GM18519 (cell line): Measurements from ENCODE around the gene HPCAL4.

ENCODE experiments used
- ATAC-seq: cut with Tn5 transposase; IDR thresholded peaks from one replicate; pipeline ENCODE4 v1.9.1; 2021; ENCODE audit warnings: mild to moderate bottlenecking, moderate library complexity; ENCODE audit not compliant: unreplicated experiment, low FRiP score

HPCAL4 gene

GRCh38 chr1:39653546-39654031 is 37.6 kb downstream of the HPCAL4 start:
- ATAC-seq: no peak

DNA sequence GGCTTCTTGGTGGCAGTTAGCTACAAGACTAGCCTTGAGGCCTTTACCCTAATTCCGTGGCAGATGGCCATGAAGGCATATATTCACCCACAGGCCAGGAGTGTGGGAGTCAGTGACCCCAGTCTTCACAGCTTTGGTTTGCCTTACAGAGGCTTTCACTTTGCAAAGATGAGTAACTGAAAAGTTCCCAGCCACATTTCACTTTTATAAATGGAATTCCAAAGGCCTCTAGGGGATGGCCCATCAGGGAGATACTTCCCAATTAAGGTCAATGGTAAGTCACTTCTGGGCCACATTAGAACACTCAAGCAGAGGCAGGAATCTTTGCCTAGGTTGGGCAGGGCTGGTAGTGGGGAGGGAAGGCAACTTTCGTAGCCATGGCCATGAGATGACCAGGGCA is 38.7 kb downstream of the HPCAL4 start:
- no peak for ATAC-seq

GRCh38 chr1:39652105-39652504 is 39.1 kb downstream of the HPCAL4 start:
- no peak for ATAC-seq

- no peak for ATAC-seq
Measured at GRCh38 chr1:39650431-39650830, 40.8 kb downstream of the HPCAL4 start.

DNA sequence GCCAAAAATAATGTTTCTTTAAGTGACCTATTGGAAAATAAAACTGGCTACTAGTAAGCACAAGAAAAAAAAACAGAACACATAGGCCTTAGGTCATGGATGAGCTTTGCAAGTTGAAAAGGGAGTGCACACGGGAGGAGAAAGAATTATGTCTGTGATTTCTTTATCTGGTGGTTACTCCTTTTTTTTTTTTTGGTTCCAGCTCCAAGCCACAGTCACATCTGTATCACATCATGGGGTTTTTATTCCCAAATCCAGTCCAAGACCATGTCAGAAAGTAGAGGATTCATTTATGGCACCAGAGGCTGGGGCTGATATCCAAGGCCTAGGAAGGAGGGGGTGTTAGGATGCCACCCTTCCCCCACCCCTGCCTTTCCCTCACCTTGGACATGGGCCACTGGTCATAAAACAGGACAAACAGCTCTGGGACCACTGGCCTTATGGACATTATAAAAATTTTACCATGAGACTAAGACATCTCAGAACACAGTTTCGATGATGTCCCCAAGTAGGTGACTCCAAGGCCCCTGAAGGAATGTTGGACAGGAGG is 41.5 kb downstream of the HPCAL4 start:
- no peak for ATAC-seq

DNA sequence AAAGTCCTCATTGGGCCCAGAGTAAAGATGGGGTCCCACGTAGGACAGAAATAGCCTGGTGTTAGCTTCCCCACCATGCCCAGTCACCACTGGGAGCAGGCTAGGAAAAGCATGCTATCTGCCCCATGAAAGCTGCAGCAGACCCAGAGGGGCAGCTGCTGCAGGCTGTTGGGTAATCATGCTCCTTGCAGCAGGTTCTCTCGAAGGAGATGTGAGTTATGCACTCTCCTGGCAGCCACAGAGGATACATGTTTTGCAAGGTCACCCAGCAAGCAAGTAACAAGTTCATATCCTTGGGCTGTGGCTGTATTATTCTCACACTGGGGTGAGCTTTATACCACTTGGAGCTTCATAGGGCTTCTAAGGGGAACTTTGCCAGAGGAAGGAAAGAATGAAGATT is 42.7 kb downstream of the HPCAL4 start:
- no peak for ATAC-seq

- no peak for ATAC-seq
Measured at GRCh38 chr1:39647247-39647646, 44.0 kb downstream of the HPCAL4 start.

- no peak for ATAC-seq
Measured at GRCh38 chr1:39646232-39647081, 44.8 kb downstream of the HPCAL4 start.

DNA sequence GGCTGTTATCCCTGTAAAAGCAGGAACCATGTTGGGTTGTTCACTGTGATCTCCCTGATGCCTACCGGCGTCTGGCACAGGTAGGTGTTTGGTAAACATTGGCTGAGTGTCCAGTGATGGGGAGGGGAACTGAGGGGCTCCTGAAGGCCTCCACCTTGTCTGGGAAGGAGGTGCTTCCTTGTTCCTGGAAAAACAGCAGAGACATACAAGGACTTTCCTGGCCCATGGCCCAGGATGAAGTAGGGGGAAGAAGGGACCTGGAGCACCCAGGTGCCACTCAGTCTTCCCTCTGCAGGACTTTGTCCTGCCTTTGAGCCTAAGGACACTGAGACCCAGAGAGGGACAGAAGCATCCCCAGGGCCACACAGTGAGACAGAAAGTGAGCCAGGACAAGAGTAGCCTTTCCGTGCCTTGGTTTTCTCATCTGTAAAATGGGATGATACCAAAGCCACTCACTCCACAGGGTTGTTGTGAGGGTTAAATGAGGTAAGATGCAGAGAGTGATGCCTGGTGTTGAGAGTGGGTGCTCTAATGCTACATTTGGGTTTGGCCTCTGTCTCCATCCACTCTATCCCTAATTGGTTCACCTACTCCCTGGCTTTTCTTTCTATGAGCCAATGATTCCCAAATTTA is 45.7 kb downstream of the HPCAL4 start:
- ATAC-seq: no peak

DNA sequence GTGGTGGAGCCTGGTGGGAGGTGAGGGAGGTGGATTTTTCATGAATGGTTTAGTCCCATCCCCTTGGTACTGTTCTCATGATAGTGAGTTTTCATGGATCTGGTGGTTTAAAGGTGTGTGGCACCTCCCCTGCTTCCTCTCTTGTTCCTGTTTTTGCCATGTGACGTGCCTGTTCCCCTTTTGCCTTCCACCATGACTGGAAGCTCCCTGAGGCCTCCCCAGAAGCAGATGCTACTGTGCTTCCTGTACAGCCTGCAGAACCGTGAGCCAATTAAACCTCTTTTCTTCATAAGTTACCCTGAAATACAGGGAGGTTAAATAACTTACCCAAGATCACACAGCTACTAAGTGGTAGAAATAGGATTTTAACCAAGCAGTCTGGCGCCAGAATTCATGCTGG is 47.5 kb downstream of the HPCAL4 start:
- no peak for ATAC-seq

- no peak for ATAC-seq
Measured at GRCh38 chr1:39642796-39643195, 48.4 kb downstream of the HPCAL4 start.

DNA sequence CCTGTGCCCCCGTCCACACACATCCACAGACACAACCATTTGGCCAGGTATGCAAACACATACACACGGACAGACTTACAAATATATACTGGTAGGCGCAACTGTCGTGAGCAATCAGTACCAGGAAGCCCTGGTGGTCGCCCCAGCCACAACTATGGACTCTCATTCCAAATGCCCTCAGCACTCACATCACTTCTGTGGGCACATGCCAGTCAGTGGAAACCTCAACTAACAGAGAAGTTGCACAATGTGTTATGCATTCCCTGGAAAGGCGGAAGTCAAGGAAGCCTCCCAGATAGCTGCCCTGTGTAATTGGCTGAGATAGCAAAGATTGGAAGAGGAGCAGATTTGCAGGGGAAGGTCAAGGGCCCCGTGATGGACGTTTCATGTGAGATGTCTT is 50.4 kb downstream of the HPCAL4 start:
- no peak for ATAC-seq

- ATAC-seq: no peak
Measured at GRCh38 chr1:39639305-39640130, 51.7 kb downstream of the HPCAL4 start, which contains the start of gene HEYL. HEYL (minus strand) TSS chr1:39639643; CDS start chr1:39639625, 18 bp downstream.

GRCh38 chr1:39638965-39639304 is 52.3 kb downstream of the HPCAL4 start:
- ATAC-seq: no peak

- ATAC-seq: no peak
Measured at GRCh38 chr1:39637361-39637760, 53.9 kb downstream of the HPCAL4 start.

DNA sequence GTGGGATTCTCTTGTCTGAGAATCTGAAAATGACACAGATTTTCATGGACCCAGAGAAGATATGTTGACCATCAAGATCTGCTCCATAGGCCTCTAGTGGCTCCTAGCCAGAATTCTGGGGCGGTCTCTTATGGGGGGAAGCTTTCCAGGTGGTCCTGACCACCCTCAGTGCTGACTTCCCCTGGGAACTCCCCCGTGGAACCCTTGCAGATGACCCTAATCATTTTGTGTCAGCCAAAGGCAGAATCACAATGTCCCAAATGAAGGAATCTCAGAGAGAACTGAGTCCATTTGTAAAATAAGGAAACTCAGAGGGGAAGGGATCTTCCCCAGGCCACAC is 55.4 kb downstream of the HPCAL4 start:
- ATAC-seq: no peak

DNA sequence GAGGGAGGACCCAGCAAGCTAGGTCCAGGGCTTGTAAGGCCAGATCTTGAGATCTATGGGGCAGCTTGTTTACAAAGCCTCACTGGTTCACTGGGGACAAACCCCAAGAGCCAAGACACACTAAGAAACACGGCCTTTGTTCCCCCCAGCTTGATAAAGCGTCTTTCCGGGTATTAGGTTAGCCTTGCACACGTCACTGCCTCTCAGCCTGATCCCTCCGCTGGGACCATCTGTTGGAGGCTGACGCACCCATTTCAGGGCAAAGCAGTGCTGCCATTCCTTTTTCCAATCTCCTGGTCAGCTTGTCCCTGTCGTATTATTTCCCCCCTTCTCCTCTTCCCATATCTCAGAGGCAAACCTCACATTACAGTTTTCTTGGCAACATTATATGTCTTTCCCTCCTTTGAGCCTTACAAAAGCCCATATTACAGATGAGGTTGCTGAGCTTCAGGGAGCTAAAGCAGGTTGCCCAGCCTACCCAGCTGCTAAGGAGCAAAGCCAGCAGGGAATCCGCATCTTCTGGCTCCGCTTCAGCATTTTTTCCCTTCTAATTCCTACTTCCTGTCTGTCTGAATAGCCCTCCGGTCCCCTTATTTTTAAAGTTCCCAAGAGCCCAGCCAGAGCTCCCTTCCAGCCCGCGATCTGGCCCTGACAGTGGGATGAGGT is 55.9 kb downstream of the HPCAL4 start:
- no peak for ATAC-seq

- ATAC-seq: no peak
Measured at GRCh38 chr1:39633422-39633821, 57.8 kb downstream of the HPCAL4 start.

GRCh38 chr1:39632682-39633417 is 58.4 kb downstream of the HPCAL4 start:
- ATAC-seq: no peak

GRCh38 chr1:39632323-39632681 is 58.9 kb downstream of the HPCAL4 start:
- no peak for ATAC-seq
